Measurements from ENCODE around the gene LRRC15. TPM values are rescaled to one million over a fixed set of nuclear protein-coding genes. Genes with fewer than 3 reads are reported as not detected.

The LRRC15 gene
- total RNA-seq, 2 donors from 2014 or later: 0.31 to 0.59 TPM

DNA sequence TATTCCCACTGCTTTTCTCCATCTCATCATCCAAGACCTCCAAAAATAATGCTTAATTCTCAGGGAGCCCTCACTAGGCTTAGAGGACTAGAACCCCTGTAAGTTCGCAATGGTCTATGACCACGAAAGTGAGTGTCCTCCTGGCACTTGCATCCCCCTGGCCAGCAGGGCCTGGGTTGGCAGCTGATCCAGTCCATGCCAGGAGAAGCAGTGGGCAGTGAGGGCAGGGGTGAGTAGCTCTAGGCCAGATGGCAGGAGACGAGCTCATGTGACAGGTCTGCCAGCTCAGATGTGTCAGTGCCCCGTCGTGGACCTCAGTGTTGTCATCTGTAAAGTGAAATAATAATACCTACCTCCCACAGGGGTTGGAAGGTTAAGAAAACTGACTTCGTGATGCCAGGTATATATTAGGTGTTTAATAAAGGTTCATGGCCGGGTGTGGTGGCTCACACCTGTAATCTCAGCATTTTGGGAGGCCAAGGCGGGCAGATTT is 18.4 kb upstream of the LRRC15 start:
- intact Hi-C loops (cut with DNase I, micrococcal nuclease): no loop called here
- DNase-seq (peak in 1 of 2 donors; percentile 14), ATAC-seq (no peak)

DNA sequence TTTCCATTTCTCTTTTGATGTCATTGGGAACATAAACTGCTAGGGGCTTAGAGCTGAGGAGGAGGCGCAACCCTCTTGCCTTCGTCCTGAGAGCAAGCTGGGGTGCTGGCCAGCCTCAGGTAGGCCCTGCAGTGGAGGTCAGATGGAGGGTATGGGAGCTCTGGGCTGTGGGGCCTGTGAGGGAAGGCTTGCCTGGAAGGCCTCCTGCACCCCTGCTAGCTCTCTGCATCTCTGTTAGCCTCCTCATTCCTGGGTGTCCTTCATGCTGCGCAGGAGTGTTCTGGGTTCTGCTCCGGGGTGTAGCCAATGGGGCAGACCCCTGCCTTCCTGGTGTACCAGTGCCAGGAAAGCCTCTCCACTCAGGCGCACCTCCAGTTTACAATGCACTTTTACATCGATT is 17.7 kb upstream of the LRRC15 start:
- no peak for ATAC-seq
- peak in 1 of 2 donors; percentile 12 for DNase-seq
- intact Hi-C loops (cut with DNase I, micrococcal nuclease): no loop called here

GRCh38 chr3:194386648-194387047 is 17.1 kb upstream of the LRRC15 start:
- DNase-seq (no peak), ATAC-seq (no peak)
- intact Hi-C loops (cut with DNase I, micrococcal nuclease): no loop called here

GRCh38 chr3:194386066-194386465 is 16.5 kb upstream of the LRRC15 start:
- ATAC-seq (no peak), DNase-seq (no peak)
- intact Hi-C loops (cut with DNase I, micrococcal nuclease): no loop called here

DNA sequence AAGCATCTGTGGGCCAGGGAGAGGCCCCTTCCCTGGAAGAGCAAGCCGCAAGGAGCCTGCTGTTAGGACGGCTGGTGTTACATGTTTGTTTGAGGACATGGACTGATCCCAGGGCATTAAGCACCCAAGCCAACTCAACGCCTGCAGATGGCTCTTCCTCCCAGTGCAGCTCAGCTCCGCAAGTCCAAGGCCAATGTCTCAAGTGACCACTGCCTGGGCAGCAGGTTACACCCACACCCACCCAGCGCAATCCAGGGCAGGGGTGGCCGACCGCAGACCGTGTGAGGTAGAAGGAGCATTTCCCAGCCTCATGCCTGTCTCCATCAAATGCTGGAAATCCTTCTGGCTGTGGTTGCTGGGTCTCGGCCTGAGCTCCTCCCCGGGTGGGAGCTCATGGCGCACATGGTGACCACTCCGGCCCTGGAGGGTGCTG is 15.0 kb upstream of the LRRC15 start:
- peak in 1 of 2 donors; percentile 18 for DNase-seq
- ATAC-seq: no peak
- intact Hi-C loops (cut with DNase I, micrococcal nuclease): no loop called here

DNA sequence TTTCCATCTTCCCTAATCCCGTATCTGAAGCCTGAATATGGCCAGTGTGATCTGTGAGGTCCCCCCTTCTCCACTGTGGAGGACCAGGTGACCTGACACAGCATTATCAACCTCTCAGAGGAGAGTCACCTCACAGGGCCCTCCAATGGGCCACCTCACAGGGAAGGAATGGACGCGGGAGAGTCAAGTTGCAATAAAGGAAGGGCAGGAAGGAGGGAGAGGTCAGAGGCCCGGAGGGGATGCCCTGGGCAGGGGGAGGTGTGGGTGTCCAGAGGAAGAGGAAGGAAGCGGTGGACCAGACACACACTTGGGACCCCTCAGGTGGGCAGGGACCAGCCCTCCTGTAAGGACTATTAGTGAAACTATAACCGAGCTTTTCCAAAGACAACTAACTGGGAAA is 14.6 kb upstream of the LRRC15 start:
- DNase-seq (peak in 1 of 2 donors; percentile 4), ATAC-seq (no peak)
- intact Hi-C loops (cut with DNase I, micrococcal nuclease): no loop called here

GRCh38 chr3:194383276-194383940 is 13.9 kb upstream of the LRRC15 start:
- intact Hi-C loops (cut with DNase I, micrococcal nuclease): no loop called here
- ATAC-seq (no peak), DNase-seq (peak in 1 of 2 donors; percentile 3)

GRCh38 chr3:194382892-194383223 is 13.3 kb upstream of the LRRC15 start:
- DNase-seq (peak in 1 of 2 donors; percentile 16), ATAC-seq (no peak)
- intact Hi-C loops (cut with DNase I, micrococcal nuclease): no loop called here

DNA sequence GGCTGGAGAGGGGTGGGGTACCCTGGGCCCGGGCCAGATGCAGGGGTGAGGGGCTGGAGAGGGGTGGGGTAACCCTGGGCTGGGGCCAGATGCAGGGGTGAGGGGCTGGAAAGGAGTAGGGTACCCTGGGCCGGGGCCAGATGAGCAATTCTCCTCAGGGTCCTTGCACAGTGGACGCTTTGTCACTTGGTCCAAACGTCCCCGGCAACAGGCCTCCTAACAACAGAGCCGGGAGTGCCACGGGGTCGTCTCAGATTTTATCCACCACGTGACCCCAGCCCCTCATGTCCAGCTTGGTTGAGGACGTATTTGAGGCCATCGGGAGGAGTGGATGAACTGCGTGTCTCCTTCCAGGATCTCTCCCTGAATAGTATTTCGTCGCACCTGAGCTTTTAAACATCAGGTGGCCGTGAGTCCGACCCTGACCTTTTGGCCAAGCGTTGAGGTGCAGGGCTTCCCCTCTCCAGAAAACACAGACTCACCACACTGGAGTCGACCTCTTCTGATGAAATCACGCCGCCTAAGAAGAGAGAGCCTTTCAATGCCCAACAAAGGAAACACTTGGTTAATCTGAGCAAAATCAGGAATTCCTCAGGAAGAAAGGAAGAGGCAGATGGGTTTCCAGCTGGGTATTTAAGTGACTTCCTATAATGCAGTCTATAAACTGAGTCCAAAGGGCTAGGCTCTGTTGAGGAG is 12.8 kb upstream of the LRRC15 start:
- intact Hi-C loops (cut with DNase I, micrococcal nuclease): no loop called here
- ATAC-seq: no peak

GRCh38 chr3:194381460-194381875 is 11.9 kb upstream of the LRRC15 start:
- DNase-seq: no peak
- no peak for ATAC-seq
- intact Hi-C loops (cut with DNase I, micrococcal nuclease): no loop called here

More for the DNA sequence above, 12.8 kb upstream of the LRRC15 start:
- DNase-seq: peak in 1 of 2 donors; percentile 7

- DNase-seq (no peak), ATAC-seq (no peak)
- intact Hi-C loops (cut with DNase I, micrococcal nuclease): no loop called here
Observed at GRCh38 chr3:194380326-194380725, 10.8 kb upstream of the LRRC15 start.

- ATAC-seq (peak; percentile 76), DNase-seq (peak in 1 of 2 donors; percentile 32)
- intact Hi-C loops (cut with DNase I, micrococcal nuclease): no loop called here
Observed at GRCh38 chr3:194379651-194380050, 10.1 kb upstream of the LRRC15 start.

DNA sequence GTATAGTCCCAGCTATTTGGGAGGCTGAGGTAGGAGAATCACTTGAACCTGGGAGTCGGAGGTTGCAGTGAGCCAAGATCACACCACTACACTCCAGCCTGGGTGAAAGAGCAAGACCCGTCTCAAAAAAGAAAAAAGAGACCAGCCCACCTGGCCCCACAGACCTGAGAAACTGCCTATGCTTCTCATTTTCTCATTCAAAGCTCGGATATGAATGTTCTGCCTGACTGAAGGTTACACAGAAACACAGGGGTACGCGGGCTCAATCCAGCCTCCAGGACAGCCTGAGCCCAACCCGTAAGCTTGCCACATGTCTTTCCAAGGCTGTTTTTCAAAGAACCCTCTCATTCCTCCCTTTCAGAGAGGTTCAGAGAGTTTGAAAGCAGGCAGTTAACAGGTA is 9.7 kb upstream of the LRRC15 start:
- intact Hi-C loops (cut with DNase I, micrococcal nuclease): no loop called here
- ATAC-seq: peak; percentile 16
- no peak for DNase-seq

DNA sequence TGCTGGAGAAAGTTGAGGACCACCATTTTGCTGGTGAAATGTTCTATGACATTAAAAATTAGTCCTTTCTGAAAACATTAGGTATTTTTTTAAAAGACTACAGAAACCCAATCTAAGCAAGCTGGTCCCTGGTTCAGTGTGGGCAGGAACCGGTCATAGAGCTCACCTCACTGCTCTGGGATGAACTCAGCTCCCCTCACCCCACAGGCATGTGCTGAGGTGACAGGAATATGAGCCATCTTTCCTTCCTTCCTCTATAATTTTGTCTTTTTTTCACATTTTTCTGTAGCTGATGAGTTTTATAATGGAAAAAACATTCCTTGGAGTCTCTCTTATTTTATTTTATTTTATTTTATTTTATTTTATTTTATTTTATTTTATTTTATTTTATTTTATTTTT is 8.2 kb upstream of the LRRC15 start:
- ATAC-seq: no peak
- DNase-seq: no peak
- intact Hi-C loops (cut with DNase I, micrococcal nuclease): no loop called here

DNA sequence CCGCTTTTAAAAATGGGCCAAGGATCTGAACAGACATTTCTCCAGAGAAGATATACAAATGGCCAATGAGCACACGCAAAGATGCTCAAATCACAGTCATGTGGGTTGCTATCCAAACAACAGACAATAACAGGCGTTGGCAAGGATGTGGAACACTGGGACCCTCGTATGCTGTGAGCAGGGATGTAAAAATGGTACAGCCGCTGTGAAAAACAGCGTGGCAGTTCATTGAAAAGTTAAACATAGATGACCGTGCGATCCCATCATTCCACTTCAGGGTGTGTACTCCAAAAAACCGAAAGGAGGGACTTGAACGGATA is 6.7 kb upstream of the LRRC15 start:
- DNase-seq (no peak), ATAC-seq (no peak)
- intact Hi-C loops (cut with DNase I, micrococcal nuclease): no loop called here

DNA sequence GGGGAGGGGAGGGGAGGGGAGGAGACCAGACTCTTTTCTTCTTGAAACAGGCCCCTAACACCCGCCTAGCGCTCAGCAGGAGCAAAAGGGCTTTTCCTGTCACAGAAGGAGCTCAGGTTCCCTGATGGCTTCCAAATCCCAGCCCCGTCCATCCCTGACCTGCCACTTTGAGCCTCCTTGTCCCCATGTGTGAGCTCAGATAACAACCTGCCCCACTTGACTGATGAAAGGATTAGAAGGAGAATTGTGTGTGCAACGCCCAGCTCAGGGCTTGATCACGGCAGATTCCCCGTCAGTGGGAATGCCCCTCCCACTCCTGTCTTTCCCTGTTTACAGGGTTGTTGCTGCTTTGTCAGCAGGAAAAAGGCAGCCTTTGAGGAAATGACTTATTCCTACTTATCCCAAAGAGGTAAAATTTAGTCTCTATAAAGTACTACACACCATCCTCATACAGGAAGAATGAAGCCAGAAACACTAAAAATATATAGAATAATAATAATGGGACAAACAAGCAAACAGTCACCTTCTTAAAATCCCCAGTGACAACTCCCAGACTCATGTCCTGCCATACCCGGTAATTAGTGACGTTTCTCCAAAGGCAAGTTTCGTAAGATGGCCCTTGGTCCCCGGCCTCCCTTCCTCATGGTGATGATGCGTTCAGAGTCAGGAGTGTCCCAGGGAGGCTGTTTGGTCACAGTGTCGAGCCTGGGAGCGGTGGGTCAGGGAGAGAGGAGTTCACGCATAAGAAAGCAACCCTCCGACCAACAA is 6.1 kb upstream of the LRRC15 start:
- intact Hi-C loops (cut with DNase I, micrococcal nuclease): no loop called here
- ATAC-seq: peak; percentile 34
- DNase-seq: no peak

DNA sequence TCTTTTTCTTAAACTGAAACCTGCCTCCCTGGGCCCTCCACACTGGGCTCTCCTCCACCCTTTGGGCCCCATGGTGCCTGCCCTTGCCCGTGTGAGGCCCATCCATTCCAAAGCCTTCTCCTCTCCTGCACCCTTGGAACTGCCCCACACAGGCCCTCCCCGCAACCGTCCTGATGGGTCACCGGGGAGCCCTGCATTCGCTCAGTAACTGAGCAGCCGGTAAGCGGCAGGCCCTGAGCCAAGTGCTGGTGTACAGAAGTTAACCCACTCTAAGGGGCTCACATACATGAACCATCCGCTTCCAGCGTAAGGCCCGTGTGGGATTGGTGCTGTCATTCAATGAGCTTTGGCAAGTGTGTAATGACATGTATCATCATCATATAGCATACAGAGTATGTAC is 5.4 kb upstream of the LRRC15 start:
- DNase-seq: no peak
- intact Hi-C loops (cut with DNase I, micrococcal nuclease): no loop called here
- ATAC-seq: no peak

GRCh38 chr3:194373899-194374298 is 4.4 kb upstream of the LRRC15 start:
- DNase-seq (no peak), ATAC-seq (no peak)

DNA sequence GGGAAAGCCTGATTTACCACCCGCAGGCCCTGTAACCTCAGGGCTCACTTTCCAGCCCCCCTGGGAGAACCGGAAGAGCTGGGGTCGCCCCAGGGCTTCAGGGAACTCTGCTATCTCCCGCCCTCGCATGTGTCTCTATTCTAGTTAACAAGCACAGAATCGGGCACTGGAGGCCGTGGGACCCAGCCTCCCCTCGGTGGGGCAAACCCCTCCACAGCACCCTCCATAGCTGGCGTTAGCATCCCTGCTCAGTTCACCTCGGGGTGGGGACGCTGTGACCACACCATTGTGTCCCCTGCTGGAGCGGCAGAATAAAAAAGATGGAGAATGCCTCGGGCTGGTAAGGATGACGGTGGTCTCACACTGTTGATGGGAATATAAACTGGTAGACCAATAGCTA is 3.5 kb upstream of the LRRC15 start:
- ATAC-seq: no peak
- DNase-seq: no peak
- intact Hi-C loops (cut with DNase I, micrococcal nuclease): no loop called here

More at GRCh38 chr3:194373899-194374298, 4.4 kb upstream of the LRRC15 start:
- intact Hi-C loops (cut with DNase I, micrococcal nuclease): no loop called here

DNA sequence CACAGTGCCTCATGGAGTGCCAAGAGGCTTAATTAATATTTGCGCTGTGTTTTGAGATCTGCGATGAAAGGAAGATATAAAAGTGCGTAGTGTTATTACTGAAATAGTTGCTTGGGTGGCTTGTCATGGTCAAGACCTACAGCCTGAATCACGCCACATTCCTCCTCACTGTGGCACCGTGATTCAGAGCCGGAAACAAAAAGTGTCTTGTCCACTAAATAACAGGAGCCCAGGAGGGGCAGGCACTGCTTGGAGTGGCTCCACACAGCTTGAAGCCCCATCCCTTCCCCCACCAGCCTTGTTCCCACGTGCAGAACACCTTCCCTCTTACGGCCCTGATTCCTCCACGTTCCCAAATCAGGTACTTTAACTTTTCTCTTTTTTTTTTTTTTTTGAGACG is 1.2 kb upstream of the LRRC15 start:
- ATAC-seq (no peak), DNase-seq (no peak)
- intact Hi-C loops (cut with DNase I, micrococcal nuclease): no loop called here

Data from left colon (tissue), 2 donors.